Loucy (cell line): ENCODE results near the gene DLG2.

ENCODE experiments used
- H2AFZ ChIP-seq: fragments of 200-600 bp; sonication (generic); 2 replicates; pipeline ENCODE4 v1.6.0; 2016; ENCODE audit warnings: antibody characterized with exemption, mild to moderate bottlenecking, low read length, moderate library complexity
- H3F3A ChIP-seq: fragments of 200-600 bp; 2 replicates; pipeline ENCODE4 v1.6.0; 2016; ENCODE audit warnings: antibody characterized with exemption, low read depth, mild to moderate bottlenecking
- H3K27me3 ChIP-seq: fragments of 200-600 bp; sonication (generic); 2 replicates; pipeline ENCODE4 v1.6.1; 2014; ENCODE audit warnings: low read length, mild to moderate bottlenecking; ENCODE audit not compliant: insufficient read depth, poor library complexity, severe bottlenecking
- H3K36me3 ChIP-seq: fragments of 200-600 bp; sonication (generic); 2 replicates; pipeline ENCODE4 v1.6.1; 2016; ENCODE audit warnings: low read length; ENCODE audit not compliant: insufficient read depth
- H3K4me1 ChIP-seq: fragments of 200-600 bp; sonication (generic); 2 replicates; pipeline ENCODE4 v1.5.1; 2014; ENCODE audit warnings: low read length, mild to moderate bottlenecking; ENCODE audit not compliant: insufficient read depth, poor library complexity, severe bottlenecking
- H3K4me2 ChIP-seq: fragments of 200-600 bp; sonication (generic); 2 replicates; pipeline ENCODE4 v1.6.0; 2014; ENCODE audit warnings: antibody characterized with exemption, low read length, low read depth, mild to moderate bottlenecking; ENCODE audit not compliant: poor library complexity, severe bottlenecking
- H3K4me3 ChIP-seq: fragments of 200-600 bp; sonication (generic); 2 replicates; pipeline ENCODE4 v1.5.1; 2014; ENCODE audit warnings: low read length, mild to moderate bottlenecking, mixed read lengths; ENCODE audit not compliant: poor library complexity, severe bottlenecking
- H3K79me2 ChIP-seq: fragments of 200-600 bp; sonication (generic); 2 replicates; pipeline ENCODE4 v1.6.1; 2014; ENCODE audit warnings: low read length; ENCODE audit not compliant: insufficient read depth
- H3K9ac ChIP-seq: fragments of 200-600 bp; sonication (generic); 2 replicates; pipeline ENCODE4 v1.6.0; 2014; ENCODE audit warnings: mild to moderate bottlenecking, low read depth, low read length, moderate library complexity; ENCODE audit not compliant: poor library complexity, severe bottlenecking
- H3K9me2 ChIP-seq: fragments of 200-600 bp; sonication (generic); replicated peaks from 2 replicates; pipeline ENCODE4 v1.6.1; 2016; ENCODE audit warnings: low read depth, low read length, mixed read lengths
- H3K9me3 ChIP-seq: fragments of 200-600 bp; sonication (generic); 2 replicates; pipeline ENCODE4 v1.6.1; 2014; ENCODE audit warnings: mild to moderate bottlenecking, antibody characterized with exemption, low read length, low read depth; ENCODE audit not compliant: insufficient read depth
- H4K20me1 ChIP-seq: fragments of 200-600 bp; sonication (generic); 2 replicates; pipeline ENCODE4 v1.6.0; 2014; ENCODE audit warnings: antibody characterized with exemption, low read length, mild to moderate bottlenecking; ENCODE audit not compliant: insufficient read depth, poor library complexity, severe bottlenecking
- CTCF ChIP-seq: fragments of 200-600 bp; sonication (generic); conservative IDR thresholded peaks from 2 replicates; pipeline ENCODE4 v1.5.1; 2014; ENCODE audit warnings: mild to moderate bottlenecking, antibody characterized with exemption, low read length
- EZH2phosphoT487 ChIP-seq: fragments of 200-600 bp; IDR thresholded peaks from 2 replicates; pipeline ENCODE4 v1.6.1; 2018; ENCODE audit warnings: antibody characterized with exemption, mild to moderate bottlenecking, moderate library complexity, borderline replicate concordance

DLG2 gene

GRCh38 chr11:84234011-84234410, 1393.1 kb downstream of the DLG2 start:
- H3F3A ChIP-seq: no peaks in the 10 kb centered on the region
- H2AFZ ChIP-seq: no peak overlapping the region
- H3K36me3 ChIP-seq: no peaks in the 10 kb centered on the region
- no peaks in the 10 kb centered on the region for H3K4me1 ChIP-seq
- no peak overlapping the region for H3K4me3 ChIP-seq
- no peaks in the 10 kb centered on the region for H3K9me2 ChIP-seq
- no peaks in the 10 kb centered on the region for H3K79me2 ChIP-seq
- H3K9me3 ChIP-seq: no peaks in the 10 kb centered on the region
- no peak overlapping the region for H3K4me2 ChIP-seq
- H3K27me3 ChIP-seq: no peaks in the 10 kb centered on the region
- TF ChIP-seq CTCF: no peak
- no peak for TF ChIP-seq EZH2phosphoT487
- no peaks in the 10 kb centered on the region for H4K20me1 ChIP-seq
- H3K9ac ChIP-seq: no peak overlapping the region

GRCh38 chr11:84232511-84232910, 1394.6 kb downstream of the DLG2 start:
- Histone ChIP-seq H3K9me3 (no peaks in the 10 kb centered on the region), H3K9me2 (no peaks in the 10 kb centered on the region), H3F3A (no peaks in the 10 kb centered on the region), H3K36me3 (no peaks in the 10 kb centered on the region), H3K4me2 (no peak overlapping the region), H3K4me3 (no peak overlapping the region), H4K20me1 (no peaks in the 10 kb centered on the region), H3K27me3 (no peaks in the 10 kb centered on the region), H3K9ac (no peak overlapping the region), H2AFZ (no peak overlapping the region), H3K79me2 (no peaks in the 10 kb centered on the region), H3K4me1 (no peaks in the 10 kb centered on the region)
- TF ChIP-seq EZH2phosphoT487 (no peak), CTCF (no peak)

- Histone ChIP-seq H3F3A (no peaks in the 10 kb centered on the region), H3K4me1 (no peaks in the 10 kb centered on the region), H2AFZ (no peak overlapping the region), H3K36me3 (no peaks in the 10 kb centered on the region), H3K9ac (no peak overlapping the region), H3K79me2 (no peaks in the 10 kb centered on the region), H3K9me2 (no peaks in the 10 kb centered on the region), H3K9me3 (no peaks in the 10 kb centered on the region), H3K4me2 (no peak overlapping the region), H4K20me1 (no peaks in the 10 kb centered on the region), H3K27me3 (no peaks in the 10 kb centered on the region), H3K4me3 (no peak overlapping the region)
- TF ChIP-seq CTCF: no peak
- no peak for TF ChIP-seq EZH2phosphoT487
Measured at GRCh38 chr11:84230402-84230801, 1396.7 kb downstream of the DLG2 start.
